Cardiac fibroblast (primary cell): ENCODE data around the gene CLIC5.

Source experiments
- DNase-seq, 2 donors: peaks; one replicate each; pipeline versions ENCODE4 v3.0.0 to v3.0.0-alpha.2; 2010; ENCODE audit warnings: low read depth in 2 of 2
- H3K4me3 ChIP-seq, 2 donors: replicated peaks in 1 of 2; 1 replicate in 1 of 2; 2 replicates in 1 of 2; pipeline ENCODE4 v1.5.1; 2011; ENCODE audit warnings: low read depth in 2 of 2, low read length in 2 of 2, mild to moderate bottlenecking in 2 of 2, moderate library complexity in 1 of 2
- TF ChIP-seq, protein P1 (sequence below): IDR thresholded peaks from one replicate; pipeline ENCODE4 v1.5.1; 2011; ENCODE audit warnings: low read depth, mild to moderate bottlenecking, low read length, inconsistent platforms

The CLIC5 gene

DNA sequence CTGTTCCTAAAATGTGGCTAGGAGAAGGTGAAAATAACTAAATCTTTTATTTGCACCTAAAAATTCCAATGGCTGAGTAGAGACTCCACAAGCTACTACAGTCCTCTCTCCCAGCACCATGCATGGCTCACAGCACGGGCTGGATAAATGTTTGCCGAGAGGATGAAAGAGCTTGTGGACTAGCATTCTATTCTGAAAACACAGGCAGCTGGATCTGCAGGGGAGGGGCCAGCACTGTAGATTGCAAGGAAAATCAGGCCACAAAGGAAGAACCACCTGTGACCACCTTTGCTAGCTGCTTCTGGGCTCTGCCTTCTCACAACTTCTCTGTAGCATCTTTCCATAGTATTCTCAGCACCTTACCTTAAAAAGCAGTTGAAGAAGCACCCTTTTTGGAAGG lies 46.6 kb downstream of the CLIC5 start:
- TF ChIP-seq, protein P1, sequence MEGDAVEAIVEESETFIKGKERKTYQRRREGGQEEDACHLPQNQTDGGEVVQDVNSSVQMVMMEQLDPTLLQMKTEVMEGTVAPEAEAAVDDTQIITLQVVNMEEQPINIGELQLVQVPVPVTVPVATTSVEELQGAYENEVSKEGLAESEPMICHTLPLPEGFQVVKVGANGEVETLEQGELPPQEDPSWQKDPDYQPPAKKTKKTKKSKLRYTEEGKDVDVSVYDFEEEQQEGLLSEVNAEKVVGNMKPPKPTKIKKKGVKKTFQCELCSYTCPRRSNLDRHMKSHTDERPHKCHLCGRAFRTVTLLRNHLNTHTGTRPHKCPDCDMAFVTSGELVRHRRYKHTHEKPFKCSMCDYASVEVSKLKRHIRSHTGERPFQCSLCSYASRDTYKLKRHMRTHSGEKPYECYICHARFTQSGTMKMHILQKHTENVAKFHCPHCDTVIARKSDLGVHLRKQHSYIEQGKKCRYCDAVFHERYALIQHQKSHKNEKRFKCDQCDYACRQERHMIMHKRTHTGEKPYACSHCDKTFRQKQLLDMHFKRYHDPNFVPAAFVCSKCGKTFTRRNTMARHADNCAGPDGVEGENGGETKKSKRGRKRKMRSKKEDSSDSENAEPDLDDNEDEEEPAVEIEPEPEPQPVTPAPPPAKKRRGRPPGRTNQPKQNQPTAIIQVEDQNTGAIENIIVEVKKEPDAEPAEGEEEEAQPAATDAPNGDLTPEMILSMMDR, result no peak
- no peak overlapping the region for H3K4me3 ChIP-seq
- DNase-seq, result no peak

DNA sequence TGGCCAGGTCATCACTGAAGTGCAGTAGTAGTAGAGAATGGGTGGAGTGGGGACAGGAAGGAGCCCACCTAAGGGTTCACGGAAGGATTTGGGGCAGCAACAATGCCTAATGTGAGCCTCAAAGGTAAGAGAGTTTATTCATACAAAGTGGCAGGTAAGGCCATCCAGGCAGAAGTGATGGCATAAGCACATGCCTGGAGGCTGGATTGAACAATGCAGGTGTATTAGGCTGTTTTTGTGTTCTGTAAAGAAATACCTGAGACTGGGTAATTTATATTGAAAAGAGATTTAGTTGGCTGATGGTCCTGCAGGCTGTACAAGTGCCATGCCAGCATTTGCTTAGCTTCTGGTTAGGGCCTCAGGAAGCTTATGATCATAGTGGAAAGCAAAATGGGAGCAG lies 48.3 kb downstream of the CLIC5 start:
- TF ChIP-seq, protein P1, result no peak
- DNase-seq, result no peak
- H3K4me3 ChIP-seq, result no peak overlapping the region

DNA sequence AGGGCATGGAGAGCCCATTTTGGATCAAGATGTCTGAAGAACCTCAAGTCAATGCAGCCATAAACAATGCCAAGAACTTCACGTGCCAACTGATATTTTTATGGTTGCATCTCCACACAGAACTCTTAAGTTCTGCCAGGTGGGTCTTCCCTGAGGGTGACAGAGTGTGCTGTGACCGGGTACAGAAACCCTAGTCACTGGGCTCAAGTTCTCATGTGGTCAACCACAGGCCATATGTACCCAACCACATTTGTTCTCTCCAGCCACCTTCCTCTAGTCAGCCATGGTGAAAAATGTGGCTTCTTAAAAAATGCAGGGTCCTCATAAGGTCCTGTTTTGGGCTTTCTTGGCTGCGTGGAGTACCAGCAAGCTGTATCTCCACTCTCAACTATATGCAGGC lies 48.9 kb downstream of the CLIC5 start:
- no peak for DNase-seq
- TF ChIP-seq, protein P1, result no peak
- H3K4me3 ChIP-seq, result no peak overlapping the region

DNA sequence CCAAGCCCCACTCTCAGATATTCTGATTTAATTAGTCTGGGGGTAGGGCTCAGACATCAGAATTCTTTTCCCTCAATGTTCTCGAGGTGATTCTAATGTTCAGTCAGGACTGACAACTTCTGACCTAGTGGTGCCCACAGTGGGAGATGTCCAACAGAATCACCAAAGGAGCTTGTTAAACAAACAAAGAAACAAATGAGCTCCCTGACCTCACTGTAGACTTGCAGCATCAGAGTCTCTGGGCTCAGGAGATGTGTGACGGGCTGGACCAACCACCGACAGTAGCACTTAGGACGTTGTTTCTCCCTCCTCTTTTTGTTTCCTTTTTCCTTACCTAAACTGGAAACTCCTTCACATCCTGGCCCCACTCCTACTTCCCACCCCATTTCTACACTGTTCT lies 49.3 kb downstream of the CLIC5 start:
- no peak overlapping the region for H3K4me3 ChIP-seq
- TF ChIP-seq, protein P1, result no peak
- no peak for DNase-seq

DNA sequence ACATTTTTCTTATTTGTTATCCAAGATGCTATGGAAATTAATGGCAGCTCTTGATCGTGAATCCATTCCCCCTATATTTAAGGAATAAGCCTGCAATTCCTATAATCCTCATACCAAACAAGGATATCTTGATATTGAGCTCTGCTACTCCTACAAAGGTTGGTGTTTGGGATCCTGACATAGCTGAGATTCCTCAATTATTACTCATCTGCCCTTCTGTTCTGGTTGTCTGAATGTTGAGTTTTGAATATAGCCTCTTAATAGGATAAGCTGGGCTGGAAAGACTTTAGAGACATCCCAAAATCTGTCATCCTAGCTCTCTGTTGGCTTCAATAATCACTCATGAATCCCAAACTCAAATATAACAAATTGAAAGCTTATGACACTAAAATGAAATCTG lies 49.9 kb downstream of the CLIC5 start:
- DNase-seq, result peak; percentile 52 to 74
- H3K4me3 ChIP-seq, result no peak overlapping the region
- TF ChIP-seq, protein P1, result no peak

DNA sequence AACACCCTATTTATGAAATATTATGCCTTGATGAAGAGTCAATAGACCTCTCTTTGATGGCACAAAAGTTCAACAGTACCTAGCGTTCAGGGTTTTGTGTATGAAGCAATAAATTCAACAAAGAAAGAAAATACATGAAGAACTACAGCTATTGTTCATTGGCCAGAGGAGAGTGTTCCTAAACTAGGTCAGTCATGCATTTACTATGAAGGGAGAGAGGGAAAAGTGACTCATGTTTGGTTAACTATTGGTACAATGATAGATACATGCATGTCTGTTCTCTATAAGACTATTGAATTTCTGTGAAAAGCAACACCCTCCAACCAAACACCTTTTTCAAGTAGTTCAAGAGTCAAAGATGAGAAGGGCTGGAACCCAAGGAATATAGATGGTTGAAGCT lies 50.7 kb downstream of the CLIC5 start:
- TF ChIP-seq, protein P1, result no peak
- DNase-seq, result peak in 1 of 2 donors; percentile 71
- H3K4me3 ChIP-seq, result no peak overlapping the region

DNA sequence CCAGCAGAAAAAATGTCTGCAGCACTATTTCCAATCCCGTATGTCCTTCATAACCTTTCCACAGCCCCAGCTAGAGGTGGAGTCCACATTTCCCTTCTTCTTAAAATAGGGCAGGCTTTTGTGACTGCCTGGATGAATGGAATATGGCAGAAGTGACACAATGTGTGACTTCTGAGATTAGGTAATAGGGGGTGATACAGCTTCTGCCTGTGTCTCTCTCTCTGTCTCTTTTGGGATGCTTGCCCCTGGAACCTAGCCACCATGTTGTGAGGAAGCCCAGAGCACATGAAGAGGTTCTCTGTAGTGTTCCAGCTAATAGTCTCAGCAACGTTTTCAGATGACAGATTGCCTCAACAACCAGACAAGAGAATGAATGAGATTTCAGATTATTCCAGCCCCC lies 51.4 kb downstream of the CLIC5 start:
- TF ChIP-seq, protein P1, result no peak
- no peak overlapping the region for H3K4me3 ChIP-seq
- no peak for DNase-seq
